Measurements from ENCODE around the gene C5orf52.
"Not testable (repeated sequence)": the region's sequence is repeated elsewhere in the genome, so short reads cannot be mapped to it uniquely, and the experiment has no call there.

Gene C5orf52

GRCh38 chr5:157689942-157690689, 18.8 kb downstream of the C5orf52 start:
- in situ Hi-C loops (cut with MboI; ENCODE audit: low sequenced_read_pairs, unreplicated experiment), result no loop called here
- peak; percentile 56 for DNase-seq (ENCODE audit: low spot score)
- TF ChIP-seq CTCF (IDR thresholded peaks at IDR 0.05; ENCODE audit: borderline replicate concordance, control extremely low read depth, extremely low read depth, insufficient read depth, missing control alignments), result peak; percentile 32

- DNase-seq (ENCODE audit: low spot score), result no peak
- TF ChIP-seq CTCF (IDR thresholded peaks at IDR 0.05; ENCODE audit: borderline replicate concordance, control extremely low read depth, extremely low read depth, insufficient read depth, missing control alignments), result no peak
- in situ Hi-C loops (cut with MboI; ENCODE audit: low sequenced_read_pairs, unreplicated experiment), result no loop called here
Measured at GRCh38 chr5:157690690-157691433, 19.5 kb downstream of the C5orf52 start.

GRCh38 chr5:157693816-157694215, 22.5 kb downstream of the C5orf52 start:
- in situ Hi-C loops (cut with MboI; ENCODE audit: low sequenced_read_pairs, unreplicated experiment); DNase-seq (ENCODE audit: low spot score): not testable (repeated sequence)

- in situ Hi-C loops (cut with MboI; ENCODE audit: low sequenced_read_pairs, unreplicated experiment); DNase-seq (ENCODE audit: low spot score): not testable (repeated sequence)
Measured at GRCh38 chr5:157696154-157696553, 24.8 kb downstream of the C5orf52 start.

- DNase-seq (ENCODE audit: low spot score); in situ Hi-C loops (cut with MboI; ENCODE audit: low sequenced_read_pairs, unreplicated experiment): not testable (repeated sequence)
Measured at GRCh38 chr5:157698674-157699073, 27.3 kb downstream of the C5orf52 start.

- no peak for TF ChIP-seq CTCF (IDR thresholded peaks at IDR 0.05; ENCODE audit: borderline replicate concordance, control extremely low read depth, extremely low read depth, insufficient read depth, missing control alignments)
- no peak for DNase-seq (ENCODE audit: low spot score)
- in situ Hi-C loops (cut with MboI; ENCODE audit: low sequenced_read_pairs, unreplicated experiment), result no loop called here
Measured at GRCh38 chr5:157703736-157704135, 32.4 kb downstream of the C5orf52 start.

GRCh38 chr5:157708866-157709265, 37.5 kb downstream of the C5orf52 start:
- in situ Hi-C loops (cut with MboI; ENCODE audit: low sequenced_read_pairs, unreplicated experiment), result no loop called here
- DNase-seq (ENCODE audit: low spot score), result no peak
- TF ChIP-seq CTCF (IDR thresholded peaks at IDR 0.05; ENCODE audit: borderline replicate concordance, control extremely low read depth, extremely low read depth, insufficient read depth, missing control alignments), result no peak

- in situ Hi-C loops (cut with MboI; ENCODE audit: low sequenced_read_pairs, unreplicated experiment), result no loop called here
Measured at GRCh38 chr5:157709346-157709745, 38.0 kb downstream of the C5orf52 start.

More at GRCh38 chr5:157709346-157709745, 38.0 kb downstream of the C5orf52 start:
- no peak for TF ChIP-seq CTCF (IDR thresholded peaks at IDR 0.05; ENCODE audit: borderline replicate concordance, control extremely low read depth, extremely low read depth, insufficient read depth, missing control alignments)
- DNase-seq (ENCODE audit: low spot score), result no peak

Data from GM13976 (cell line).